Neural progenitor cell (in vitro differentiated cells): Measurements from ENCODE around the gene CBY1.

Source experiments
- EZH2phosphoT487 ChIP-seq: fragments of 200-600 bp; sonication (generic); IDR thresholded peaks from 2 replicates; pipeline ENCODE4 v1.6.1; 2017; ENCODE audit warnings: antibody characterized with exemption
- TF ChIP-seq, protein P1 (sequence below): fragments of 200-600 bp; sonication (generic); IDR thresholded peaks from 2 replicates; pipeline ENCODE4 v1.5.1; 2017; ENCODE audit warnings: antibody characterized with exemption, mild to moderate bottlenecking

DNA sequence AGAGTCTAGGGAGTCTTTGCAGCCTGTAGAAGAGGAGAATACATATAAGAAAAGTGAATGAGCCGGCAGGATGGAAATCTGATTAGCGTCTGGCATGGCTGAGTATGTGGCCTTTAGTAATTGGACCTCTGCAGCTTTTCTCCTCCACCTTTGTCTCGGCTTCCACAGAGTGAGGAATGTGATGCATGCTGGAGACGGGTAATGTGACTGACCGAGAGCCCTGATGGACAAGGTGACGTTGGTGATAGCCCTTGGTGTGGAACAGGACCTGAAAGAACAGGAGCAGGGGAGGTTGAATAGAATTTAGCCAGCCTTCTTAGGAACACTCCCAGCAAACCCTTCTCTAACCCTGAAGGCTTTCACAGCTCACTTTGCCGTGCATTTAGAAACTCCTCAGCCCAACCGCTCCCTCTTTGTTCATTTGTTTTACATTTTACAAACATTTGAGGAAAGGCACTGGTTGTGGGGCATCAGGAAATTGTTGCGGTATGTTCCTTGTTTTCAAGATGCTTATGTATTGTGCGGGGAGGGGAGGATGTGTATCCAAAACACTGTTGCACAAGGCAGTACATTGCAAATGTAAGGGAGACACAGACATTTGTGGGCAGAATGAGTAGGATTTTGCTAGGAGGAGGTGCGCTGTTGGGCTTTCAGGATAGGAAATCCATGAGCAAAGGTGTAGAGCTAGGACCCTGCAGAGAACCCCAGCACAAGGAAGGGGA is 56.2 kb downstream of the CBY1 start:
- TF ChIP-seq, protein P1, sequence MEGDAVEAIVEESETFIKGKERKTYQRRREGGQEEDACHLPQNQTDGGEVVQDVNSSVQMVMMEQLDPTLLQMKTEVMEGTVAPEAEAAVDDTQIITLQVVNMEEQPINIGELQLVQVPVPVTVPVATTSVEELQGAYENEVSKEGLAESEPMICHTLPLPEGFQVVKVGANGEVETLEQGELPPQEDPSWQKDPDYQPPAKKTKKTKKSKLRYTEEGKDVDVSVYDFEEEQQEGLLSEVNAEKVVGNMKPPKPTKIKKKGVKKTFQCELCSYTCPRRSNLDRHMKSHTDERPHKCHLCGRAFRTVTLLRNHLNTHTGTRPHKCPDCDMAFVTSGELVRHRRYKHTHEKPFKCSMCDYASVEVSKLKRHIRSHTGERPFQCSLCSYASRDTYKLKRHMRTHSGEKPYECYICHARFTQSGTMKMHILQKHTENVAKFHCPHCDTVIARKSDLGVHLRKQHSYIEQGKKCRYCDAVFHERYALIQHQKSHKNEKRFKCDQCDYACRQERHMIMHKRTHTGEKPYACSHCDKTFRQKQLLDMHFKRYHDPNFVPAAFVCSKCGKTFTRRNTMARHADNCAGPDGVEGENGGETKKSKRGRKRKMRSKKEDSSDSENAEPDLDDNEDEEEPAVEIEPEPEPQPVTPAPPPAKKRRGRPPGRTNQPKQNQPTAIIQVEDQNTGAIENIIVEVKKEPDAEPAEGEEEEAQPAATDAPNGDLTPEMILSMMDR = no peak
- TF ChIP-seq EZH2phosphoT487 = no peak
